GM12891 (cell line): ENCODE measurements around the gene ADAMTS15.

Source experiments
- DNase-seq: peaks from one replicate; pipeline ENCODE4 v3.0.0; 2011; ENCODE audit warnings: low spot score; ENCODE audit not compliant: insufficient read length
- FAIRE-seq: peaks from 2 replicates; lab custom pipeline; 2011; peaks lifted over from hg19 to GRCh38; lab: Jason Lieb, UNC
- PAX5 ChIP-seq: IDR thresholded peaks from 2 replicates; pipeline ENCODE4 v1.6.1; 2011; ENCODE audit warnings: low read length, moderate library complexity, mild to moderate bottlenecking; ENCODE audit not compliant: insufficient read depth, severe bottlenecking
- POLR2A ChIP-seq: IDR thresholded peaks from 2 replicates; pipeline ENCODE4 v1.6.1; 2011; ENCODE audit warnings: low read depth, low read length, control low read depth
- POLR2AphosphoS5 ChIP-seq: IDR thresholded peaks from 2 replicates; pipeline ENCODE4 v1.6.1; 2011; ENCODE audit warnings: low read depth, low read length, control low read depth
- POU2F2 ChIP-seq: IDR thresholded peaks from 2 replicates; pipeline ENCODE4 v1.6.1; 2011; ENCODE audit warnings: low read depth, mild to moderate bottlenecking, control low read depth, low read length, moderate library complexity
- SPI1 ChIP-seq: IDR thresholded peaks from 2 replicates; pipeline ENCODE4 v1.6.1; 2011; ENCODE audit warnings: low read depth, low read length, control low read depth
- TAF1 ChIP-seq: IDR thresholded peaks from 2 replicates; pipeline ENCODE4 v1.6.1; 2011; ENCODE audit warnings: low read depth, low read length, control low read depth

Gene ADAMTS15

GRCh38 chr11:130454491-130455252 is 6.2 kb downstream of the ADAMTS15 start:
- DNase-seq: no peak
- TF ChIP-seq POU2F2 (no peak), PAX5 (no peak)

GRCh38 chr11:130455483-130456127 is 7.2 kb downstream of the ADAMTS15 start:
- FAIRE-seq (no peak), DNase-seq (no peak)
- TF ChIP-seq POLR2A (no peak), POLR2AphosphoS5 (no peak), POU2F2 (no peak), TAF1 (no peak), SPI1 (no peak), PAX5 (no peak)

More at GRCh38 chr11:130454491-130455252, 6.2 kb downstream of the ADAMTS15 start:
- no peak for FAIRE-seq

- FAIRE-seq (no peak), DNase-seq (no peak)
- TF ChIP-seq POLR2AphosphoS5 (no peak), PAX5 (no peak), POU2F2 (no peak), POLR2A (no peak), SPI1 (no peak), TAF1 (no peak)
These were observed 7.8 kb downstream of the ADAMTS15 start for GRCh38 chr11:130456286-130456685.

- FAIRE-seq: no peak
- no peak for DNase-seq
- TF ChIP-seq POLR2AphosphoS5 (no peak), POU2F2 (no peak), POLR2A (no peak), TAF1 (no peak), PAX5 (no peak), SPI1 (no peak)
These were observed 9.4 kb downstream of the ADAMTS15 start for GRCh38 chr11:130457623-130458409.

- no peak for DNase-seq
- FAIRE-seq: no peak
- TF ChIP-seq PAX5: no peak
- no peak for TF ChIP-seq POLR2AphosphoS5
- no peak for TF ChIP-seq SPI1
- TF ChIP-seq POLR2A: no peak
- TF ChIP-seq POU2F2: no peak
- no peak for TF ChIP-seq TAF1
These were observed 9.9 kb downstream of the ADAMTS15 start for GRCh38 chr11:130458410-130458729.

- FAIRE-seq (no peak), DNase-seq (no peak)
- TF ChIP-seq POU2F2 (no peak), TAF1 (no peak), POLR2A (no peak), POLR2AphosphoS5 (no peak), SPI1 (no peak), PAX5 (no peak)
These were observed 11.1 kb downstream of the ADAMTS15 start for GRCh38 chr11:130459521-130459920.

- DNase-seq: no peak
- FAIRE-seq: no peak
- no peak for TF ChIP-seq POLR2A
- TF ChIP-seq PAX5: no peak
- TF ChIP-seq POLR2AphosphoS5: no peak
- no peak for TF ChIP-seq SPI1
- TF ChIP-seq TAF1: no peak
- no peak for TF ChIP-seq POU2F2
These were observed 13.8 kb downstream of the ADAMTS15 start for GRCh38 chr11:130462101-130462885.

- no peak for DNase-seq
- no peak for FAIRE-seq
- no peak for TF ChIP-seq POLR2AphosphoS5
- no peak for TF ChIP-seq POU2F2
- TF ChIP-seq POLR2A: no peak
- TF ChIP-seq SPI1: no peak
- TF ChIP-seq PAX5: no peak
These were observed 14.5 kb downstream of the ADAMTS15 start for GRCh38 chr11:130462931-130463330.

- DNase-seq (no peak), FAIRE-seq (no peak)
- TF ChIP-seq TAF1: no peak
- TF ChIP-seq POLR2A: no peak
- no peak for TF ChIP-seq POLR2AphosphoS5
- TF ChIP-seq SPI1: no peak
- no peak for TF ChIP-seq POU2F2
- no peak for TF ChIP-seq PAX5
These were observed 15.9 kb downstream of the ADAMTS15 start for GRCh38 chr11:130464291-130464812.
